ENCODE measurements around the gene SPATA7.

DNA sequence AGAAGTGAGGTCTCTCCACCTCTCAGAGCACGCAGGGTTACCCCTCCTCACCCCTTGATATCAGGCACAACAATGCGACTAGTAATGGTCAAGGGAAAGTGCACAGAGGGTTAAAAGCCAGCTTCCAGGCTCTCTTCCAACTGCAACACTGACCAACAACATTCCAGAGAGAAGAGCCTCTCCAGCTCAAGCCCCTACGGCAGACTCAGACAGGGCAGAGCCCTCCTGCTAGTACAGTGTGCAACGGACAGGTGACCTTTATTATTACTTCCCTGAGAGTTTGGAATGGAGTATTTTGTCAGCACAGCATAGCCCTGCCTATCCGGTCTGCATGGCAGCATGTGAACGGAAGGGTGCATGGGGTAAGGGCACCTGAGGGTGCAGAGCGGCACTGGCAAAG lies 96.3 kb downstream of the SPATA7 start:
- no peak for TF ChIP-seq POLR2AphosphoS5 (IDR thresholded peaks at IDR 0.05; ENCODE audit: insufficient read depth in 1 of 2, low read depth in 1 of 2)
- TF ChIP-seq, protein P1, sequence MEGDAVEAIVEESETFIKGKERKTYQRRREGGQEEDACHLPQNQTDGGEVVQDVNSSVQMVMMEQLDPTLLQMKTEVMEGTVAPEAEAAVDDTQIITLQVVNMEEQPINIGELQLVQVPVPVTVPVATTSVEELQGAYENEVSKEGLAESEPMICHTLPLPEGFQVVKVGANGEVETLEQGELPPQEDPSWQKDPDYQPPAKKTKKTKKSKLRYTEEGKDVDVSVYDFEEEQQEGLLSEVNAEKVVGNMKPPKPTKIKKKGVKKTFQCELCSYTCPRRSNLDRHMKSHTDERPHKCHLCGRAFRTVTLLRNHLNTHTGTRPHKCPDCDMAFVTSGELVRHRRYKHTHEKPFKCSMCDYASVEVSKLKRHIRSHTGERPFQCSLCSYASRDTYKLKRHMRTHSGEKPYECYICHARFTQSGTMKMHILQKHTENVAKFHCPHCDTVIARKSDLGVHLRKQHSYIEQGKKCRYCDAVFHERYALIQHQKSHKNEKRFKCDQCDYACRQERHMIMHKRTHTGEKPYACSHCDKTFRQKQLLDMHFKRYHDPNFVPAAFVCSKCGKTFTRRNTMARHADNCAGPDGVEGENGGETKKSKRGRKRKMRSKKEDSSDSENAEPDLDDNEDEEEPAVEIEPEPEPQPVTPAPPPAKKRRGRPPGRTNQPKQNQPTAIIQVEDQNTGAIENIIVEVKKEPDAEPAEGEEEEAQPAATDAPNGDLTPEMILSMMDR (IDR thresholded peaks at IDR 0.05), result no peak
- no peak for TF ChIP-seq POLR2A (IDR thresholded peaks at IDR 0.05)
